Neural cell (in vitro differentiated cells): ENCODE data around the gene CDK11B. TPM values are rescaled to one million over a fixed set of nuclear protein-coding genes. Genes with fewer than 3 reads are reported as not detected.

Source experiments
- H2AFZ ChIP-seq: fragments of 200-600, 300-800 bp; sonication (generic), shearing (Covaris generic); 2 replicates; pipeline ENCODE4 v1.6.0; 2014; ENCODE audit warnings: low read depth, mild to moderate bottlenecking, antibody characterized with exemption, low read length, moderate library complexity
- H3F3A ChIP-seq: fragments of 200-600 bp; shearing (Covaris generic); 2 replicates; pipeline ENCODE4 v1.6.1; 2016; ENCODE audit warnings: mild to moderate bottlenecking, moderate library complexity, mixed read lengths, antibody characterized with exemption, low read length; ENCODE audit not compliant: insufficient read depth, poor library complexity, severe bottlenecking
- H3K27ac ChIP-seq: fragments of 200-600, 300-800 bp; sonication (generic), shearing (Covaris generic); 2 replicates; pipeline ENCODE4 v1.5.1; 2014; ENCODE audit warnings: mild to moderate bottlenecking, low read length, moderate library complexity
- H3K27me3 ChIP-seq: fragments of 300-800, 200-600 bp; sonication (generic), shearing (Covaris generic); 2 replicates; pipeline ENCODE4 v1.6.0; 2014; ENCODE audit warnings: mild to moderate bottlenecking, low read depth, low read length, moderate library complexity; ENCODE audit not compliant: insufficient read depth
- H3K36me3 ChIP-seq: fragments of 300-800, 200-600 bp; sonication (generic), shearing (Covaris generic); 2 replicates; pipeline ENCODE4 v1.5.1; 2014; ENCODE audit warnings: mild to moderate bottlenecking, antibody characterized with exemption, low read length, moderate library complexity; ENCODE audit not compliant: insufficient read depth
- H3K4me2 ChIP-seq: fragments of 300-800, 200-600 bp; sonication (generic), shearing (Covaris generic); 2 replicates; pipeline ENCODE4 v1.6.0; 2014; ENCODE audit warnings: mild to moderate bottlenecking, low read length
- H3K4me3 ChIP-seq: fragments of 300-800, 200-600 bp; sonication (generic), shearing (Covaris generic); 2 replicates; pipeline ENCODE4 v1.5.1; 2014; ENCODE audit warnings: mild to moderate bottlenecking, low read length, moderate library complexity
- H3K79me2 ChIP-seq: fragments of 200-600 bp; shearing (Covaris generic); replicated peaks from 2 replicates; pipeline ENCODE4 v1.6.0; 2014; ENCODE audit warnings: mild to moderate bottlenecking, low read length, moderate library complexity; ENCODE audit not compliant: insufficient read depth
- H3K9ac ChIP-seq: fragments of 300-800, 200-600 bp; sonication (generic), shearing (Covaris generic); 2 replicates; pipeline ENCODE4 v1.6.1; 2016; ENCODE audit warnings: mild to moderate bottlenecking, low read length, mixed read lengths
- H3K9me2 ChIP-seq: fragments of 200-600 bp; shearing (Covaris generic); 2 replicates; pipeline ENCODE4 v1.6.1; 2016; ENCODE audit warnings: mild to moderate bottlenecking, low read length, mixed read lengths; ENCODE audit not compliant: insufficient read depth
- H3K9me3 ChIP-seq: fragments of 200-600, 300-800 bp; sonication (generic), shearing (Covaris generic); 2 replicates; pipeline ENCODE4 v1.6.1; 2016; ENCODE audit warnings: mild to moderate bottlenecking, mixed run types, low read length, moderate library complexity, mixed read lengths
- H4K20me1 ChIP-seq: fragments of 200-600 bp; shearing (Covaris generic); 2 replicates; pipeline ENCODE4 v1.6.1; 2016; ENCODE audit warnings: mild to moderate bottlenecking, mixed run types; ENCODE audit not compliant: insufficient read depth
- CTCF ChIP-seq: fragments of 450-650 bp; IDR thresholded peaks from 2 replicates; pipeline ENCODE4 v1.5.1; 2014; ENCODE audit warnings: antibody characterized with exemption, mild to moderate bottlenecking, moderate library complexity; ENCODE audit not compliant: poor library complexity, severe bottlenecking
- EP300 ChIP-seq: fragments of 450-650 bp; conservative IDR thresholded peaks from 2 replicates; pipeline ENCODE4 v1.6.1; 2014; ENCODE audit warnings: antibody characterized with exemption, mild to moderate bottlenecking, moderate library complexity; ENCODE audit not compliant: poor library complexity, severe bottlenecking
- EZH2 ChIP-seq: fragments of 200-600, 300-800 bp; shearing (Covaris generic), sonication (generic); IDR thresholded peaks from 2 replicates; pipeline ENCODE4 v1.6.1; 2014; ENCODE audit warnings: antibody characterized with exemption, low read length, borderline replicate concordance, mild to moderate bottlenecking; ENCODE audit not compliant: insufficient read depth, poor library complexity, severe bottlenecking
- MXI1 ChIP-seq: fragments of 450-650 bp; conservative IDR thresholded peaks from 2 replicates; pipeline ENCODE4 v1.6.1; 2014; ENCODE audit warnings: antibody characterized with exemption, mild to moderate bottlenecking; ENCODE audit not compliant: poor library complexity, severe bottlenecking
- POLR2AphosphoS5 ChIP-seq: IDR thresholded peaks from 2 replicates; pipeline ENCODE4 v1.6.1; 2012
- RAD21 ChIP-seq: fragments of 450-650 bp; conservative IDR thresholded peaks from 2 replicates; pipeline ENCODE4 v1.6.1; 2014; ENCODE audit warnings: antibody characterized with exemption, mild to moderate bottlenecking, moderate library complexity
- REST ChIP-seq: IDR thresholded peaks from 2 replicates; pipeline ENCODE4 v1.6.1; 2012; ENCODE audit warnings: borderline replicate concordance
- SMC3 ChIP-seq: fragments of 450-650 bp; conservative IDR thresholded peaks from 2 replicates; pipeline ENCODE4 v1.6.1; 2014; ENCODE audit warnings: antibody characterized with exemption, mild to moderate bottlenecking, moderate library complexity; ENCODE audit not compliant: poor library complexity
- TAF1 ChIP-seq: IDR thresholded peaks from 2 replicates; pipeline ENCODE4 v1.6.1; 2012; ENCODE audit warnings: low read depth
- polyA plus RNA-seq: library from polyadenylated mRNA; depleted of rRNA; stranded (reverse); fragments of >200 nt; gene quantifications from 2 replicates; pipeline ENCODE4 v1.2.3, GENCODE V29; 2014

The CDK11B gene
- polyA plus RNA-seq, 1 donor from 2014 or later = 9.6 TPM

GRCh38 chr1:1606232-1606631 lies 52.6 kb downstream of the CDK11B start:
- Histone ChIP-seq H3K4me2 (no peak overlapping the region), H3K27me3 (no peaks in the 10 kb centered on the region), H3F3A (no peaks in the 10 kb centered on the region), H3K27ac (no peak overlapping the region), H4K20me1 (no peaks in the 10 kb centered on the region), H3K9me2 (no peaks in the 10 kb centered on the region), H3K36me3 (no peaks in the 10 kb centered on the region), H2AFZ (no peak overlapping the region), H3K9me3 (no peaks in the 10 kb centered on the region), H3K4me3 (no peak overlapping the region), H3K9ac (no peak overlapping the region), H3K79me2 (no peaks in the 10 kb centered on the region)
- TF ChIP-seq CTCF = no peak
- no peak for TF ChIP-seq RAD21
- no peak for TF ChIP-seq EZH2
- TF ChIP-seq MXI1 = no peak
- no peak for TF ChIP-seq POLR2AphosphoS5
- no peak for TF ChIP-seq TAF1
- TF ChIP-seq REST = no peak
- no peak for TF ChIP-seq SMC3
- no peak for TF ChIP-seq EP300

GRCh38 chr1:1605724-1606123 lies 53.1 kb downstream of the CDK11B start:
- no peak for TF ChIP-seq TAF1
- TF ChIP-seq MXI1 = no peak
- TF ChIP-seq POLR2AphosphoS5 = no peak
- TF ChIP-seq EP300 = no peak
- no peak for TF ChIP-seq REST
- no peak for TF ChIP-seq CTCF
- TF ChIP-seq EZH2 = no peak
- TF ChIP-seq RAD21 = no peak
- TF ChIP-seq SMC3 = no peak
- Histone ChIP-seq H4K20me1 (no peaks in the 10 kb centered on the region), H3K4me3 (no peak overlapping the region), H2AFZ (no peak overlapping the region), H3K27ac (no peak overlapping the region), H3K9me2 (no peaks in the 10 kb centered on the region), H3K9ac (no peak overlapping the region), H3K36me3 (no peaks in the 10 kb centered on the region), H3K4me2 (no peak overlapping the region), H3K9me3 (no peaks in the 10 kb centered on the region), H3K79me2 (no peaks in the 10 kb centered on the region), H3F3A (no peaks in the 10 kb centered on the region), H3K27me3 (peaks cover 5% of the 10 kb centered on the region)
